ENCODE measurements around the gene BMPR1A.

DNA sequence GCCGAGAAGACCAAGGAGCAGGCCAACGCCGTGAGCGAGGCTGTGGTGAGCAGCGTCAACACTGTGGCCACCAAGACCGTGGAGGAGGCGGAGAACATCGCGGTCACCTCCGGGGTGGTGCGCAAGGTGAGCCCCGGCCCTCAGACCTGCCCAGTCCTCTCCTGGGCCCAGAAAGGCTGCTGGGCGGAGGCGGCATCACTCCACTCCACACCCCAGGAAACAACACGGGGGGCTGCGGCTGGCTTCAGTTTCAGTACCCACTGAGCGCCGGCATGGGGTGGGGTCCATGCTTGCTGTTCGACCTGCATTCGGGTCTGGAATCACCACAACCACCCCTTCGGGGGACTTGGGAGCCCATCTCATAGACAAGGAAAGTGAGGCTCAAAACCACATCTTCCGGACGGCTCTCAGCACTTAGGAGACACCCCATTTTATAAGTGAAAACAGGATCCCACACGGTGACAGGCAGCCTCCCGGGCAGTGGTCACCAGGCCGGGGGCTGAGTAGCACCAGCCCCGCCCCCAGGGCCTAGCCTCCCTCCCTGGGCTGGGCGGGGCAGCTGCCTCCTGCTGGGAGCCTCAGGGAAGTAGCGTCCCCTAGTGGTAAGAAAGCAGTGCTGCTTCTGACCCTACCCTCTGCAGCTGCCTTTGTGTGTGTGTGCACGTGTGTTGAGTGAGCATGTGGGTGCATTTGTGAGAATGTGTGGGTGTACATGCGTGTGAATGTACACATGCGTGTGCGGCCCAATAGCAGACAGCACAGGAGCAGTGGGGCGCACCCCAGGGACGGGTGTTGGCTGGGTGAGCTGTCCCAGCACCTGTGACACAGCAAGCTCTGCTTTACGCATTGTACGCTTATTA is 203.8 kb downstream of the BMPR1A start:
- TF ChIP-seq ATF1 (CRISPR knock-in tag; IDR thresholded peaks at IDR 0.05) (no peak), PRDM15 (CRISPR knock-in tag; IDR thresholded peaks at IDR 0.05) (no peak), ZNF263 (CRISPR knock-in tag; IDR thresholded peaks at IDR 0.05; ENCODE audit: low read depth) (no peak), IRF2 (CRISPR knock-in tag; IDR thresholded peaks at IDR 0.05; ENCODE audit: borderline replicate concordance, low read depth) (no peak), ESRRA (CRISPR knock-in tag; IDR thresholded peaks at IDR 0.05; ENCODE audit: borderline replicate concordance) (no peak), ATF2 (CRISPR knock-in tag; IDR thresholded peaks at IDR 0.05; ENCODE audit: borderline replicate concordance, low read depth) (no peak), SMAD3 (CRISPR knock-in tag; IDR thresholded peaks at IDR 0.05; ENCODE audit: borderline replicate concordance) (no peak), ZMAT4 (CRISPR knock-in tag; IDR thresholded peaks at IDR 0.05) (no peak)
